ENCODE data around the gene SKIDA1. TPM values are rescaled to one million over a fixed set of nuclear protein-coding genes. Genes with fewer than 3 reads are reported as not detected.

The SKIDA1 gene
- total RNA-seq, 1 donor from 2014 or later = 127 TPM

GRCh38 chr10:21520949-21521348 lies 4.5 kb downstream of the SKIDA1 start:
- peaks cover 93% of the 10 kb centered on the region for H3F3A ChIP-seq (ENCODE audit: low read depth)
- H3K36me3 ChIP-seq = peaks cover 1% of the 10 kb centered on the region
- Mint-ChIP-seq H3K36me3 (peaks cover 9% of the 10 kb centered on the region), H3K4me3 (peak overlapping the region; percentile 99), H3K27ac (peak overlapping the region; percentile 76), H3K9me3 (peaks cover 2% of the 10 kb centered on the region), H3K27me3 (ENCODE audit: insufficient read depth, low read depth) (peaks cover 10% of the 10 kb centered on the region), H3K4me1 (peaks cover 49% of the 10 kb centered on the region)
- H3K9ac ChIP-seq = no peak overlapping the region
- H3K27me3 ChIP-seq = no peaks in the 10 kb centered on the region
- H4K20me1 ChIP-seq (ENCODE audit: low read depth) = peaks cover 17% of the 10 kb centered on the region
- H3K4me1 ChIP-seq = peaks cover 51% of the 10 kb centered on the region
- H3K79me2 ChIP-seq (ENCODE audit: low read depth) = peaks cover 97% of the 10 kb centered on the region
- peak overlapping the region; percentile 99 for H3K4me3 ChIP-seq
- DNase-seq (ENCODE audit: low spot score) = peak; percentile 21
- no peak for TF ChIP-seq EZH2 (IDR thresholded peaks at IDR 0.05)
- no peak for TF ChIP-seq EZH2phosphoT487 (IDR thresholded peaks at IDR 0.05)
- no peak overlapping the region for H2AFZ ChIP-seq (replicated peaks)
- H3K27ac ChIP-seq = peak overlapping the region; percentile 99
- H3K4me2 ChIP-seq = peak overlapping the region; percentile 83
- H3K9me3 ChIP-seq (ENCODE audit: low read depth) = no peaks in the 10 kb centered on the region

GRCh38 chr10:21520509-21520908 lies 5.0 kb downstream of the SKIDA1 start:
- Mint-ChIP-seq H3K4me1 (peaks cover 49% of the 10 kb centered on the region), H3K27ac (peak overlapping the region; percentile 76), H3K4me3 (peak overlapping the region; percentile 99), H3K36me3 (peaks cover 13% of the 10 kb centered on the region), H3K27me3 (ENCODE audit: insufficient read depth, low read depth) (peaks cover 9% of the 10 kb centered on the region), H3K9me3 (peaks cover 2% of the 10 kb centered on the region)
- Histone ChIP-seq H3K4me1 (peaks cover 51% of the 10 kb centered on the region), H3K27ac (peak overlapping the region; percentile 93), H3K4me3 (peak overlapping the region; percentile 99), H3F3A (ENCODE audit: low read depth) (peaks cover 93% of the 10 kb centered on the region), H3K4me2 (peak overlapping the region; percentile 83), H3K36me3 (peaks cover 5% of the 10 kb centered on the region), H3K9ac (no peak overlapping the region), H3K9me3 (ENCODE audit: low read depth) (no peaks in the 10 kb centered on the region), H3K27me3 (no peaks in the 10 kb centered on the region), H3K79me2 (ENCODE audit: low read depth) (peaks cover 100% of the 10 kb centered on the region), H2AFZ (replicated peaks) (no peak overlapping the region), H4K20me1 (ENCODE audit: low read depth) (peaks cover 21% of the 10 kb centered on the region)
- no peak for DNase-seq (ENCODE audit: low spot score)
- no peak for TF ChIP-seq EZH2phosphoT487 (IDR thresholded peaks at IDR 0.05)
- TF ChIP-seq CTCF (IDR thresholded peaks at IDR 0.05) = no peak
- no peak for TF ChIP-seq EZH2 (IDR thresholded peaks at IDR 0.05)

GRCh38 chr10:21519941-21520436 lies 5.5 kb downstream of the SKIDA1 start:
- Mint-ChIP-seq H3K9me3 (peaks cover 2% of the 10 kb centered on the region), H3K4me3 (peak overlapping the region; percentile 99), H3K4me1 (peaks cover 49% of the 10 kb centered on the region), H3K27ac (peak overlapping the region; percentile 99), H3K27me3 (ENCODE audit: insufficient read depth, low read depth) (peaks cover 7% of the 10 kb centered on the region), H3K36me3 (peaks cover 19% of the 10 kb centered on the region)
- H4K20me1 ChIP-seq (ENCODE audit: low read depth) = peaks cover 26% of the 10 kb centered on the region
- H3K4me3 ChIP-seq = peak overlapping the region; percentile 99
- H3K36me3 ChIP-seq = peaks cover 11% of the 10 kb centered on the region
- H3F3A ChIP-seq (ENCODE audit: low read depth) = peaks cover 93% of the 10 kb centered on the region
- H2AFZ ChIP-seq (replicated peaks) = no peak overlapping the region
- H3K4me1 ChIP-seq = peaks cover 51% of the 10 kb centered on the region
- no peak for TF ChIP-seq EZH2phosphoT487 (IDR thresholded peaks at IDR 0.05)
- TF ChIP-seq CTCF (IDR thresholded peaks at IDR 0.05) = no peak
- no peak for TF ChIP-seq EZH2 (IDR thresholded peaks at IDR 0.05)
- peak; percentile 53 for DNase-seq (ENCODE audit: low spot score)
- H3K9me3 ChIP-seq (ENCODE audit: low read depth) = no peaks in the 10 kb centered on the region
- H3K4me2 ChIP-seq = peak overlapping the region; percentile 83
- no peaks in the 10 kb centered on the region for H3K27me3 ChIP-seq
- H3K9ac ChIP-seq = peak overlapping the region; percentile 11
- H3K79me2 ChIP-seq (ENCODE audit: low read depth) = peaks cover 100% of the 10 kb centered on the region
- H3K27ac ChIP-seq = peak overlapping the region; percentile 93

- peak overlapping the region; percentile 83 for H3K4me2 ChIP-seq
- H4K20me1 ChIP-seq (ENCODE audit: low read depth) = peaks cover 31% of the 10 kb centered on the region
- H3K4me1 ChIP-seq = peaks cover 51% of the 10 kb centered on the region
- TF ChIP-seq EZH2phosphoT487 (IDR thresholded peaks at IDR 0.05) (no peak), CTCF (IDR thresholded peaks at IDR 0.05) (no peak), EZH2 (IDR thresholded peaks at IDR 0.05) (no peak)
- peaks cover 92% of the 10 kb centered on the region for H3F3A ChIP-seq (ENCODE audit: low read depth)
- H2AFZ ChIP-seq (replicated peaks) = no peak overlapping the region
- H3K36me3 ChIP-seq = peaks cover 14% of the 10 kb centered on the region
- H3K27me3 ChIP-seq = no peaks in the 10 kb centered on the region
- peaks cover 49% of the 10 kb centered on the region for H3K4me1 Mint-ChIP-seq
- H3K27me3 Mint-ChIP-seq (ENCODE audit: insufficient read depth, low read depth) = peaks cover 7% of the 10 kb centered on the region
- H3K27ac ChIP-seq = peak overlapping the region; percentile 93
- peak overlapping the region; percentile 99 for H3K4me3 Mint-ChIP-seq
- H3K36me3 Mint-ChIP-seq = peaks cover 24% of the 10 kb centered on the region
- H3K9me3 Mint-ChIP-seq = peaks cover 2% of the 10 kb centered on the region
- no peaks in the 10 kb centered on the region for H3K9me3 ChIP-seq (ENCODE audit: low read depth)
- H3K27ac Mint-ChIP-seq = peak overlapping the region; percentile 99
- peaks cover 100% of the 10 kb centered on the region for H3K79me2 ChIP-seq (ENCODE audit: low read depth)
- H3K9ac ChIP-seq = peak overlapping the region; percentile 11
- peak; percentile 14 for DNase-seq (ENCODE audit: low spot score)
- H3K4me3 ChIP-seq = peak overlapping the region; percentile 99
Measured at GRCh38 chr10:21519397-21519933, 6.0 kb downstream of the SKIDA1 start.

All from neural progenitor cell (in vitro differentiated cells).